GM18499 (cell line): ENCODE data around the gene TPST1.

ENCODE experiments used
- ATAC-seq: cut with Tn5 transposase; IDR thresholded peaks from one replicate; pipeline ENCODE4 v1.9.1; 2021; ENCODE audit warnings: moderate number of reproducible peaks; ENCODE audit not compliant: insufficient read depth, unreplicated experiment

Gene TPST1

GRCh38 chr7:66279912-66280311, 74.8 kb downstream of the TPST1 start:
- no peak for ATAC-seq

DNA sequence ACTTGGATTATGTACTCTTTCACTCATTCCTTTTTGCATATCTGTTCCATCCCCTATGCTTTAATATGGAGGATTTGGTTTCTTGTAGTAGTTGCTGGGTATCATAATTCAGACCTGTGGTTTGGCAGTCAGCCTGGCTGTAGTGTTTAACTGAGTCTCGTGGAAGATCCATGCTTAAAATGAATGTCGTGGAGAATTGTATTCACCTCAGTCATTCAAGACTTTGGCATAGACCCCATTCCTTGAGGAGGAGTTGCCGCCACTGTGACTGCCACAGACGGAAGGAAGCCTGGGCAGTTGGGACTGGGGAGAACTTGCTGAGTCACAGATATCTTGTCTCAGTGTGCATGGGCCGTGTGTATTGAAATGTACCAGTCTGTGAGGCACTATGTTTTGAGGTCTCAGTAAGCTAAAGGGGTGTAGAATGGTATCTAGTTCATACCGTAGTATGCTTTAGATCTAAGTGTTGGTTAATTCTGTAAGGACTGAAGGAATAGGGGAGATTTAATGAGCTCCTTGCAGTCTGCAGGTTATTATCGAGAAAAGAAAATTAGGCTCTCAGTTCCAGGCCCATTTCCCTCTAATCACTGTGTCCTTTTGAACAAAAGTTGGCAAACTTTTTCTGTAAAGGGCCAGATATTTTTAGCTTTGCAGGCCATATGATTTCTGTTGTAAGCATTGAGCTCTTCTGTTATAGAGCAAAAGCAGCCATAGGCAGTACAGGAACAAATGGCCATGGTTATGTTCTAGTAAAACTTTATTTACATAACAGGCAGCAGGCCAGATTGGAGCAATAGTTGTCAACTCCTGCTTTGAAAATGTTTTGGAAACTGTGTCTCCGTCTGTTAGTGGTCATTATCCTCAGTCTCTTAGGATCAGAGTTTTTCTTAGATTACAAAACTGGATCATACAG, 76.8 kb downstream of the TPST1 start:
- no peak for ATAC-seq

DNA sequence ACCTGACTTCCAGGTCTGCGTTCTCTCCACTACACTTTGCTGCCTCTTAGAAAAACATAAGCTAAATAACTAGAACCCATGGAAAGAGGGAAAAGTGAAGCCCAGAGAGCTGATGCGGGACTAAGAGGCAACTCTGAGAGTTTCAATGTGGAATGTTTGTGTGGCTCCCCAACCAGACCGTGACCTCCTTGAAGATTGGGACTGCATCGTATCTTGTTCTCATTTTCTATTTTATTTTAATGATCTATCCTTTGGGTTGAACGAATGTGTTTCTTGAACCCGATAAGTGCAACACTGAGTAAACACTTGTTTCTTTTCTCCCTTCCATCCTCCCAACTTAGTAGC, 77.4 kb downstream of the TPST1 start:
- no peak for ATAC-seq

DNA sequence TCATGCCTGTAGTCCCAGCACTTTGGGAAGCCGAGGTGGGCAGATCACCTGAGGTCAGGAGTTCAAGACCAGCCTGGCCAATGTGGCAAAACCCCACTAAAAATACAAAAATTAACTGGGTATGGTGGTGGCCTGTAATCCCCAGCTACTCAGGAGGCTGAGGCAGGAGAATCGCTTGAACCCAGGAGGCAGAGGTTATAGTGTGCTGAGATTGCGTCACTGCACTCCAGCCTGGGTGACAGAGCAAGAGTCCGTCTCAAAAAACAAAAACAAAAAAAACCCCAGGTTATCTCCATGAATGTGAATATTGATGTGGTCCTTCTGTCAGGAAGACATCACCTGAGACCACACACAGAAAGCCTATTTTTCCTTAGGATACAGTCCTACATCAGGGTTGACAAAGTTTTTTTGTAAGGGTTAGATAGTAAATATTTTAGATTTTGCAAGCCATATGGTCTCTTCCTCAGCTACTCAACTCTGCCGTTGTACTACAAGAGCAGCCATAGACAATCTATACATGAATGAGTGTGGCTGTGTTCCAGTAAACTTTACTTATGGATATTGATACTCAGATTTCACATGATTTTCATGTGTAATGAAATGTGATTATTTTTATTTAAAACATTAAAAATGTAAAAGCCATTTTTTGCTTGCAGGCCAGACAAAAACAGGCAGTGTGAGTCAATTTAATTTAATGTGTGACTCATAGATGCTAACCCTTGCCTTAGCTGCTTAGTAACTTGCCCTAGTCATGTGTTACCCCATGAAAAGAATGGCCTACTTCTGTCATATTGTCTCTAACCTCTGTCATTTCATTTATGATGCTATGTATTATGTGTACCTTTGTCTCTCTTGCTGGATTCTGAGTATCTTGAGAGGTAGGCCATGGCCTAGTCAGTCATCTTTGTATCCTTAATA, 78.1 kb downstream of the TPST1 start:
- no peak for ATAC-seq

DNA sequence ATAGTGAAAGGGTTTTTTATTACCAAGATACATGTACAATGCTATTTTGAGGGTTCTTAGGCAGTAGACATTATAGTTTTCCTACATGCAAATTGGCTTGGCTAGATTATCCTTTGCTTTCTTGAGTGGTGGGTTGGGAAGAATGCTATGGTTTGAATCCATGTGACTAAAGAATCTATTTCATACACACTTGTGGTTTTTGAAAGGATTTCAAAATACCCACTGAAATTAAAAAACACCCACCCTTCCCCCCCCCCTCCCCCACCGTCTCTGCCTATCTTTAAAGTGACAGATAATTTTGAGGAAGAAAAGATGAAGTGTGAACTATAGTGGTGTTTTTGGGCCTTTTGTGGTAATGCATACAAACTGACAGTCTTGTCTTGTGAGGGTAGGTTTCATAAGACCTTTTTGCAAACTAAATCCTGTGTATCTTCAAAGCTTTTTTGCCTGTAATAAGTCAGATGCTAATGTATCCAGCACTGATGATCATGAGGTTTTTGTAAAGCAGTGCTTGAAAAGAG, 90.9 kb downstream of the TPST1 start:
- no peak for ATAC-seq

GRCh38 chr7:66296557-66296956, 91.4 kb downstream of the TPST1 start:
- ATAC-seq, result no peak

DNA sequence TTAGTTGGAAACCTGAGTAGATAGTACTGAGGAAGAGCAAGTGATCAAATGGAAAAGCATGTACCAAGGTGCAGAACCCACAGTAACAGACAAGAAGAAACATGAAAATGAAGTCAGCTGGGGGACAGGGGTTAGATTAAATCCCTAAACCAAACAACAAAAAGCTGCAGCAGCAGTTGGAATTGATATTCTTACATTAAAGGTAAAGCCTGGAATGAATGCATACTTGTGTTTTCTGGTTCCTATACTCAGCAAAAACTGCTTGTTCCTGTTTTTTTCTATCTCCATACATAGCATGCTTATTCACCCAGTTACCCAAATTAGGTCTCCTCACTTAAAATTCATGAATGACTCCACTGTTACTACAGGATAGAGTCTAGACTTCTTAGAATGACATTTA, 92.4 kb downstream of the TPST1 start:
- ATAC-seq, result no peak

DNA sequence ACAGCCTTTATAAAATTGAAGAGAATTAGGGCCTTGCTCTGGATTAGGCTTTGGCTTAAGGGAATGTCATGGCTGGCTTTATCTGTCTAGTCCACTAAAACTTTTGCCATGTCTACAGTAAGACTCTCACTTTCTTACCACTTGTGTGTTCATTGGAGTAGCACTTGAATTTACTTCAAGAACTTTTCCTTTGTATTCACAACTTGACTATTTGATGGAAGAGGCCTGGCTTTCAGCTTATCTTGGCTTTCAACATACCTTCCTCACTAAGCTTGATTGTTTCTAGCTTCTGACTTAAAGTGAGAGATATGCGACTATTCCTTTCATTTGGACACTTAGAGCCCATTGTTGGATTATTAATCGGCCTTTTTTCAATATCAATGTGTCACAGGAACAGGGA, 96.1 kb downstream of the TPST1 start:
- ATAC-seq, result no peak

GRCh38 chr7:66301737-66302136, 96.6 kb downstream of the TPST1 start:
- no peak for ATAC-seq

- no peak for ATAC-seq
These were observed 98.5 kb downstream of the TPST1 start for GRCh38 chr7:66303454-66304155.

- no peak for ATAC-seq
These were observed 99.4 kb downstream of the TPST1 start for GRCh38 chr7:66304536-66304935.

DNA sequence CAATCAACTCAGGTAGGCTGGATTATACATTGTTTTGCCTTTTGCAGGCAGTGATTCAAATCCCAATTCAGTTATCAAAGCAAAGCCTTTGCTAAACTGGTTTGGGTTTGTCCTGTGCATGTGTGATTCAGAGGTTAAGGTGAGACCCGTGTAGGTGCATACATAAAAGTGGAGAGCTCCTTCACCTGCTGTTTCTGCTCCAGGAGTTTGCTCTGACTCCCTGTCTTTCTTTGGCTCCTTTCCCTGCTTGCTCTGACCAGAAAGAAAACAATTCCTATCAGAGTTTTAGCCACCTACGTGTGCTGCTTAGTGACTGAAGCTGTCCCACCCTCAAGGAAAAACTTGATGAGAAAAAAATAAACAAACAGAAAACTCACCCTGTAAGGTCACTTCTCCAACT, 101.1 kb downstream of the TPST1 start:
- no peak for ATAC-seq

DNA sequence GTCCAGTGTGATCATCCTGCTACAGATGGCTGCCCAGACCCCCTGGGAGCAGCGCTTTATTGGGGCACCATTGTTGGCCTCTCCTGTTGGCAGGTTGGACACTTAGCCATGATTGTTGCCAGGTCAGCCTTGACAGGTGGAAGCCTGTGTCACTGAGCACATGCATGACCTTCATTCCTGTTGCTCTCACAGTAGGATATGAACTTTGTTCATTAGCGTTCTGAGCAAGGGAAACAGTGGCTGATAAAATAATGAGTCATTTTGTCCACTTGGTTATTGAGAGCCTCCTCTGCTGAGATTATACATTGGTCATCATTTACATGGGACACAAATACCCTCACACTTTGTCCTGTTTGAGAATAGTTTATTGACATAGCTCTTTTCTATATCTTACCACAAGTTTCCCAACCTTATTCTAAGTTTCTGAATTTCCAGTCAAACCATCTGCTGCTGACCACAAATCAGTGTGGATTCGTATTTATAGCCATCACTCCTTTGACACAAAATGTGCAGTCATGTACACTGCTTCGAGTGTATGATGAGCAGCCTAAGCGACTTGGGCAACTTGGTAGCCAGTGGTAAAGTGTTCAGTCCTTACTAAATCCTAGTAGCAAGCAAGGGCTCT, 102.6 kb downstream of the TPST1 start:
- no peak for ATAC-seq

DNA sequence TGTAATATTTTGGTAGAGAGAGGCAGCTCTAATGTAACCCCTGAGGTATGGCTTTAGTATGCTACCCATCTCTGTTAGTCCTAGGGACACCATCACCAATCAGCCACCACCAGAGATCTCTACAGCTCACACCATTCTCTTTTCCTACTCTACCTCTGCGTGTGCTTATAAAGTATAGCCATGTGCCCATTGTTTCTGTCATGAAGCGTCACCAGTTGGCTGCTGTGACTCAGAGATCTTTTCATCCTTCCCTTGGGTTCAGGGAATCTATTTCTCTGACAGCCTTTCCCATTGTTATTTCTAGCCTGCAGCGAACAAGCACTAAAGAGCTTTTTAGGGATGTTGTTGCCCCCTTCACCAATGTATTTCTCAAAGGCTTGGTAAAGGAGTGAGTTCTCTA, 103.3 kb downstream of the TPST1 start:
- no peak for ATAC-seq

GRCh38 chr7:66310620-66311019, 105.5 kb downstream of the TPST1 start:
- ATAC-seq, result no peak

DNA sequence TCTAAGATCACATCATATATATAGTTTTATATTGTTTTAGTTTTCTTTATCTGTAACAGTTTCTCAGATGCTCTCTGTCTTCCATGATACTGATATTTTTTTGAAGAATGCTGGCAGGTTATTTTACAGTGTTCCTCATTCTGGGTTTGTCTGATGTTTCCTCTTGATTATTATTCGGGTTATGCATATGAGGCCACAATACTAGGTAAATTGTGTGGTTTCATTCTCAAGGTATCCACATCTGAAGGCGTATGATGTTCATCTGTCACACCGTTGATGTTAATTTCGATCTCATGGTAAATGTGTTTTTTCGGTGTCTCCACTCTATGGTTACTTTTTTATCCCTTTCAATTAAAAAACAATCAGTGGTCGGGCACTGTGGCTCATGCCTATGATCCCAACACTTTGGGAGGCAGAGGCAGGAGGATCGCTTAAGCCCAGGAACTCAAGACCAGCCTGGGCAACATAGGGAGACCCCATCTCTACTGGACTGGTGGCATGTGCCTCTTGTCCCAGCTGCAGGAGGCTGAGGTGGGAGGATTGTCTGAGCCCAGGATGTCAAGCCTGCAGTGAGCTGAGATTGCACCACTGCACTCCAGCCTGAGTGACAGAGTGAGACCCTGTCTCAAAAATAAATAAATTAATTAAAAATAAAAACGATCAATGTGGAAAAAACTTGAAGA, 108.9 kb downstream of the TPST1 start:
- no peak for ATAC-seq

- ATAC-seq, result no peak
These were observed 110.1 kb downstream of the TPST1 start for GRCh38 chr7:66315192-66315591.

- ATAC-seq, result no peak
These were observed 114.4 kb downstream of the TPST1 start for GRCh38 chr7:66319407-66319979.

- ATAC-seq, result no peak
These were observed 116.1 kb downstream of the TPST1 start for GRCh38 chr7:66321283-66321682.
